Testis (tissue), 3 donors: ENCODE measurements around the gene ZNF683. TPM values are rescaled to one million over a fixed set of nuclear protein-coding genes. Genes with fewer than 3 reads are reported as not detected.
A peak's percentile ranks its signal among the peaks of the same experiment; 100 is the strongest.

Experiments used
- DNase-seq: peaks from one replicate; pipeline ENCODE4 v3.0.0-alpha.2; 2019
- H3K27ac ChIP-seq, 2 donors: fragments of 200-600 bp; sonication (generic); one replicate each; pipeline ENCODE4 v1.5.1; 2019
- H3K27me3 ChIP-seq: fragments of 200-600 bp; sonication (generic); one replicate; pipeline ENCODE4 v1.5.1; 2019
- H3K36me3 ChIP-seq: fragments of 200-600 bp; sonication (generic); one replicate; pipeline ENCODE4 v1.5.1; 2017; ENCODE audit warnings: low read depth; ENCODE audit errors: missing control alignments
- H3K4me1 ChIP-seq: fragments of 200-600 bp; sonication (generic); one replicate; pipeline ENCODE4 v1.5.1; 2019
- H3K4me3 ChIP-seq, 2 donors: fragments of 200-600 bp; sonication (generic); one replicate each; pipeline ENCODE4 v1.5.1; 2017 to 2019
- H3K9me3 ChIP-seq: fragments of 200-600 bp; sonication (generic); one replicate; pipeline ENCODE4 v1.5.1; 2017
- CTCF ChIP-seq, 3 experiments: fragments of 450-650 bp in 2 of 3; fragments of 200-600 bp in 1 of 3; sonication (generic) in 1 of 3; IDR thresholded peaks; one replicate each; pipeline ENCODE4 v1.5.1; 2016 to 2019; ENCODE audit warnings: antibody characterized with exemption in 3 of 3, mild to moderate bottlenecking in 2 of 3, moderate library complexity in 1 of 3
- POLR2A ChIP-seq: fragments of 450-650 bp; IDR thresholded peaks from one replicate; pipeline ENCODE4 v1.6.1; 2017; ENCODE audit warnings: antibody characterized with exemption, mild to moderate bottlenecking, moderate library complexity
- WGBS, 2 donors: methylation state at CpG; one replicate each; pipeline ENCODE4 v1.1.5; 2018; 5-methylcytosine and 5-hydroxymethylcytosine counted together
- intact Hi-C: fragments of 100-400 bp; cut with DNase I; formaldehyde crosslinking; loops from one replicate; pipeline ENCODE4 v1.15.1; 2023; ENCODE audit warnings: low total_unique reads
- polyA plus RNA-seq: library from polyadenylated mRNA; stranded (reverse); fragments of 350-450 nt; fragmentation: Illumina TruSeq; extraction: RNeasy Lipid Tissue Mini Kit (QIAGEN cat#74804); gene quantifications from one replicate; pipeline ENCODE4 v1.2.3, GENCODE V29; 2014; ENCODE audit warnings: low read depth, low replicate concordance; ENCODE audit not compliant: insufficient read depth
- total RNA-seq, 2 donors: library from RNA; depleted of rRNA; stranded (reverse); fragments of >200 nt; gene quantifications; one replicate each; pipeline ENCODE4 v1.2.3, GENCODE V29; 2016

ZNF683 gene
- total and polyA plus RNA-seq, 3 donors from 2014 or later = 22.9 to 87.5 (median 63.9) TPM

DNA sequence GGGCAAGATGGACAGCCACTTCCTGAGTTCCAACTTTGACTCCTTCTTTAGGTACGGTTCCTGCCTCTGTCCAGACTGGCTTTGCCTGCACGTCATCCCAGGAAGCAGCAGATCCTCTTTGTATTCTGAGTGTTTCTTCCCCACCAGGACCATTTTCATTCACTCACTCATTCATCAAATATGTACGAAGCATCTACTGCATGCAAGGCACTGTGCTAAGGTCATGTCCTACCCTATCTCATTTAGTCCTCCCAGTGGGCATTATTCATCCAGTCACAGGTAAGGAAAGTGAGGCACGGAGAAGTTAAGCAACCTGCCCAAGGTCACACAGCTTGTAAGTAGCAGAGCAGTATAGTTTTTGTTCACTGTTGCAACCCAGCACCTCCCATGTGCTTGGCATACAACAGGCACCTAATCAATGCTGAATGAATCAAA lies 32.5 kb downstream of the ZNF683 start:
- TF ChIP-seq POLR2A (no peak), CTCF (IDR thresholded peaks at IDR 0.05) (no peak)
- H3K27me3 ChIP-seq = peaks cover 5% of the 10 kb centered on the region
- intact Hi-C loops = no loop called here
- no peak overlapping the region for H3K4me3 ChIP-seq
- peaks cover 8% of the 10 kb centered on the region for H3K4me1 ChIP-seq
- H3K27ac ChIP-seq = no peak overlapping the region
- H3K36me3 ChIP-seq = no peaks in the 10 kb centered on the region
- WGBS, 2 donors = 67 to 78% methylated on average over 4 of the region's 4 CpGs
- H3K9me3 ChIP-seq = no peaks in the 10 kb centered on the region
- no peak for DNase-seq

DNA sequence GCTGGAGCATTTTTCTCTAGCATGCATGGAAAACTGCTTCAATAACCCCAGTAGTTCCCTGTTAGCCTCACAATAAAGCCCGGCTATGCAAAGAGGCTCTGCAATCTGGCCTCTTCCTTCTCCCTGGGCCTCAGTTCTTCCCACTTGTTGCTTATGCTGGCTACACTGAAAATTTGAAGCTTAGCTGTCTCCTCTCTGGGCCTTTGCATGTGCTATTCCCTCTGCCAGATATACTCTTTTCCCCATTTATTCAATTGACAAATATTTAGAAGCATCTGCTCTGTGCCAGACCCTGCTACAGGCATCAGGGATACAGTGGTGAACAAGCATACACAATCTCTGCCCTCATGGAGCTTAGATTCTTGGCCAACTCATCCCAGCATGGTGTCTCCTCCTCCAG lies 33.9 kb downstream of the ZNF683 start:
- TF ChIP-seq POLR2A (no peak), CTCF (IDR thresholded peaks at IDR 0.05) (no peak)
- H3K9me3 ChIP-seq = no peaks in the 10 kb centered on the region
- peaks cover 8% of the 10 kb centered on the region for H3K4me1 ChIP-seq
- no peak overlapping the region for H3K27ac ChIP-seq
- peaks cover 5% of the 10 kb centered on the region for H3K27me3 ChIP-seq
- no peak for DNase-seq
- WGBS, 2 donors = 72 to 73% methylated on average over 1 of the region's 1 CpG
- no peak overlapping the region for H3K4me3 ChIP-seq
- no peaks in the 10 kb centered on the region for H3K36me3 ChIP-seq
- intact Hi-C loops = no loop called here

- 80 to 89% methylated on average over 3 to 4 of the region's 4 CpGs for WGBS, 2 donors
- DNase-seq = no peak
- H3K4me3 ChIP-seq = no peak overlapping the region
- peaks cover 8% of the 10 kb centered on the region for H3K4me1 ChIP-seq
- H3K27ac ChIP-seq = no peak overlapping the region
- no peaks in the 10 kb centered on the region for H3K36me3 ChIP-seq
- H3K9me3 ChIP-seq = no peaks in the 10 kb centered on the region
- intact Hi-C loops = no loop called here
- TF ChIP-seq POLR2A (no peak), CTCF (IDR thresholded peaks at IDR 0.05) (no peak)
- peaks cover 5% of the 10 kb centered on the region for H3K27me3 ChIP-seq
Observed at GRCh38 chr1:26337625-26338024, 34.9 kb downstream of the ZNF683 start.

DNA sequence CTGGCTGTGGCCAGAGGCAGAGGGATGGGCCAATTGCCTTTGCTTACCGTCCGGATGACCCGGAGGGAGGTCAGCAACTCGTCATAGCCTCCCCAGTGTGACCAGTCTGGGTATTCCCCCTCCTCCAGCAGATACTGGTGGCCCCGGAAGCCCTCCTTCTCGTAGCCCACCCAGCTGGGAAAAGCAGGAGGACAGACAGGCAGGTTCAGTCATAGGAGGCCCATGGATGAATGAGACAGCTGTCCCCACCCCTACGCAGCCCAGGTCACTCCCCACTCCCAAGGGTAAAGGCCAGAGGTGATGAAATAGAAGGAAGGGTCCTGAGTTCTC lies 35.4 kb downstream of the ZNF683 start:
- Histone ChIP-seq H3K4me1 (peaks cover 8% of the 10 kb centered on the region), H3K27me3 (peaks cover 5% of the 10 kb centered on the region), H3K4me3 (no peak overlapping the region), H3K36me3 (no peaks in the 10 kb centered on the region), H3K9me3 (no peaks in the 10 kb centered on the region), H3K27ac (no peak overlapping the region)
- intact Hi-C loops = no loop called here
- no peak for TF ChIP-seq CTCF (IDR thresholded peaks at IDR 0.05)
- TF ChIP-seq POLR2A = no peak
- WGBS, 2 donors = 67 to 68% methylated on average over 6 to 7 of the region's 7 CpGs
- no peak for DNase-seq

GRCh38 chr1:26336477-26337205 lies 35.9 kb downstream of the ZNF683 start:
- peak; percentile 81 for DNase-seq
- intact Hi-C loops = no loop called here
- no peak overlapping the region for H3K27ac ChIP-seq
- H3K36me3 ChIP-seq = no peaks in the 10 kb centered on the region
- H3K27me3 ChIP-seq = peaks cover 5% of the 10 kb centered on the region
- no peaks in the 10 kb centered on the region for H3K9me3 ChIP-seq
- peak overlapping the region; percentile 39 to 55 for H3K4me3 ChIP-seq
- peaks cover 8% of the 10 kb centered on the region for H3K4me1 ChIP-seq
- 16 to 34% methylated on average over 5 to 22 of the region's 52 CpGs for WGBS, 2 donors
- TF ChIP-seq CTCF (IDR thresholded peaks at IDR 0.05) = no peak
